HG02642 (cell line): ENCODE data around the gene SERPINB12.

Experiments used
- ATAC-seq: cut with Tn5 transposase; IDR thresholded peaks from one replicate; pipeline ENCODE4 v1.9.1; 2021; ENCODE audit warnings: mild to moderate bottlenecking; ENCODE audit not compliant: unreplicated experiment, poor library complexity

Gene SERPINB12

GRCh38 chr18:63550068-63550467 lies 7.9 kb downstream of the SERPINB12 start:
- ATAC-seq, result no peak

DNA sequence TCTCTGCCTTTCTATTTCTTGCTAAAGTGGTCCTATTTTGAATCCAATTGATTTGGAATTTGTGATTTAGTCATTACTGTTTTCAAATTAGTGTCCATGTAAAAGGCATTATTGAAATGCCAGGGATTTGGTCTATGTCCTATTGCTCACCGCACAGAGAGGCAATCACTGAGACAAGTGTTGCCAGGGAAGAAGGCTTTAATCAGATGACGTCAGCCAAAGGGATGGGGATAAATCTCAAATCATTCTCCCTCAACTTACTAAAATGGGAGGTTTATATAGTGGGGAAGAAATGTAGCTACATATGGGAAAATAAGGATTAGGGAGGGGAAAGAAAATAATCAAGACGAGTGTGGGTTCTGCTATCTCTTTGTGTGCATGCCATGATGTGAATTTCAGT lies 9.6 kb downstream of the SERPINB12 start:
- no peak for ATAC-seq

DNA sequence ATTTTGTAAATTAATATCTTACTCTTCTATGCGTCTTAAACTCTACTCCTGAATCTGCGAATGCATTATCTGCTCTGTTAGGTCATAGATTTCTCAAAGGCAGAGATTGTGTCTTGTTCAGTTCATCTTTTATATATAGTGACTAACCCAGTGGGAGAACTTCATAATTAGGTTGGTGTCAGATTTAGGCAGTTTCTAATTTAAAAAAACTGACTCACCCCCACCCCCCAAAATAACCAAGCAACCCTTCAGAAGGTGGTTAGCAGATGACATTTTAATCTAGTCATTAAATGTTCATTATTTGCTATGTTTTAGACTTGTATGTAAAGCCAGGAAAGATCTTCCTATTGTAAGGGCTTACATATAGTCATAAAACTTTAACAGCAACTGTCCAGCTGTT lies 10.4 kb downstream of the SERPINB12 start:
- no peak for ATAC-seq

GRCh38 chr18:63553081-63553480 lies 10.9 kb downstream of the SERPINB12 start:
- no peak for ATAC-seq

DNA sequence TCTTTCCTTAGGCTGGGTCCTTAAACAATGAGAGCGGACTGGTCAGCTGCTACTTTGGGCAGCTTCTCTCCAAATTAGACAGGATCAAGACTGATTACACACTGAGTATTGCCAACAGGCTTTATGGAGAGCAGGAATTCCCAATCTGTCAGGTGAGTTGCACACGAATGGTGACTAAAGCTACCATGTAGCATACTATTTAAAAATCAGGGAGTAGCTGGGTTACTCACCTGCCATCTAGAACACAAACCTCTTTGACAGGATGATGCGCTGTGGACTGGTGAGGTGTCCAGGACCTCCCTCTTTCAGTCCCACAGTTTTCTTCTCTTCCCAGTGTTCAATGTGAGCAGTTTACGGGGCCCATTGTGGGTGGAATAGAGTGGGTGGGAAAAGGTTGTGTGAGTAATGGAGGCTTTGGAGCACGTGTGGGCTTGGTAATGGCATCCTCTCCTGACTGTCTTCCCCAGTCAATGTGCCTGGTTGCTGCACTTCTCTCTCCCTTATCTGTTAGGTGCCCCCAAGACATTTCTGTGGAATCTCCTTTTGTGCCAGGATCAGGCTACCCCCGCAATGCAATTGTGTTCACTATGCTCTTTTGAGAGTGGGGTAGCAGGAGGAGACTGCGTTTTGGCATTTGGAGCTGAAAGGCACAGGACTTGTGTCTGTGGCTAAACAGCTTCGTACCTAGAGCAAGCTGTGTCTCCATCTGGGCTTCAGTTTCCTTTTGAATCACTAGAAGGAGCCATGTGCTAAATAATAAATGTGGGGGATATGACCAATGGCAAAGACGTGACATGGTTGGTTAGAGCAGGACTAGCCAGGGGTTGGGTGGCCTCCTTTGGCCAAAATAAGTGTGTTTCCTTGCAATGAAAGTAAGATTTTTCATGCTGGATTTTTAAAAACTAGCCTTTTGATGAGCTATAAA lies 17.7 kb downstream of the SERPINB12 start:
- no peak for ATAC-seq

DNA sequence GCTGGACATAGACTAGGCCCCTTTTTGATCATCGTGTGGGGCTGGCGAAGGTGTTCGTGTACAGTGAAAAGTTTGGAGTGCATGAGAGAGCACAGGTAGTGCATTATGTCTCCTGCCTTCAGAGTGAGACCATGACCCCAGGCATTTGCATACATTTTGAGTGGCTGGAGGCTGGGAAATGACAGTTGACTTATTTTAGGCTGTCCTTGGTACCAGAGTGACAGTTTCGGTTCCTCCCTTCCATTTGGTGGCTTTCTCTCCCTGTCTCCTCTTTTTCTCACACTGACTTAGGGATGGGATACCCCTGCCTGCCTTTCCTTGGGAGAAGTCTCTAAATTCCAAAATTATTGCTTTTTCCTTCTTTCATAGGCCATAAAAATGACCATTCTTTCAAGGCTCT lies 20.1 kb downstream of the SERPINB12 start:
- peak; percentile 76 for ATAC-seq

DNA sequence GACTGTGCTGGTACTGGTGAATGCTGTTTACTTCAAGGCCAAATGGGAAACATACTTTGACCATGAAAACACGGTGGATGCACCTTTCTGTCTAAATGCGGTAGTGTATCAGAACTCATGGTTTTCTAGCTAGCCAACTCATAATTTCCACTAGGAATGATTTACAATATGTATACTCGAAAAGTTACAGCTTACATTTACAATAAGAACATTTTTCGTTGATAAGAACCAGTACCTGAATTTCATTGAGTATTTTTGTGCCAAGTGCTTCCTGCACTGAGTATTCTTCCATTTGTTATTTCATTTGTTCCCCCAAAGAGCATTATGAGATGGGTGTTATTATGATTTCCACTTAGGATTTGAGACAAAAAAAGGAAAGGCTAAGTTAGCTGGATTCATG lies 21.9 kb downstream of the SERPINB12 start:
- no peak for ATAC-seq

- ATAC-seq, result no peak
These were observed 22.4 kb downstream of the SERPINB12 start for GRCh38 chr18:63564561-63564960.

GRCh38 chr18:63567276-63567675 lies 25.1 kb downstream of the SERPINB12 start:
- no peak for ATAC-seq

GRCh38 chr18:63567825-63568224 lies 25.7 kb downstream of the SERPINB12 start:
- ATAC-seq, result no peak

- ATAC-seq, result no peak
These were observed 28.6 kb downstream of the SERPINB12 start for GRCh38 chr18:63570721-63571120.

- no peak for ATAC-seq
These were observed 33.5 kb downstream of the SERPINB12 start for GRCh38 chr18:63575681-63576080.

DNA sequence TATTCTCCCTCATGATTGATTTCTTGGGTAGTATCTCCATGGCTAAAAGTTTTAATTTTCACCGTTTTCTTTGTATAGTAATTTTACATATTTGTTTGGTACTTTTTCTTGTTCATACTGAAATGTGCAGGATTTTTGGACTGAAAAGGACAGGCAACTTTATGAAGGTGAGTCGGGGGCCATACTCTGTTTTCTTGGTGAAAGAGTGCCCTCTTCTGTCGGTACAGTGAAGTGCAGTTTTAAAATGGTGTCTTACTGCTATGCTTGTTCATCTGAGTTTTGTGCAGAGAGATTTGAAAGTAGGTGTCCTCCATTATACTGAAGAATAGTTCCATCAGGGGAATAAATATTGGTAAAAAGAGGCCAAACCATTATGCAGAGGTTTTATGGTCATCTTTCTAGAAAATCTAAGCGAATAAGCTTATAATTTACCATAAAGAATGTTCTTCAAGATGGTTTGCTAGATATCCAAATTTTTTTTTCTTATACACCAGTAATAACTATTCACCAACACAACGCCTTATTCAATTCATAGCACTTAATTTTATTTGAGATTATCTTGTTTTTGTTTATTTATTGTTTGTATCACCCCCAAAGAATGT lies 36.3 kb downstream of the SERPINB12 start:
- ATAC-seq, result peak; percentile 50

- no peak for ATAC-seq
These were observed 37.4 kb downstream of the SERPINB12 start for GRCh38 chr18:63579616-63580015.

DNA sequence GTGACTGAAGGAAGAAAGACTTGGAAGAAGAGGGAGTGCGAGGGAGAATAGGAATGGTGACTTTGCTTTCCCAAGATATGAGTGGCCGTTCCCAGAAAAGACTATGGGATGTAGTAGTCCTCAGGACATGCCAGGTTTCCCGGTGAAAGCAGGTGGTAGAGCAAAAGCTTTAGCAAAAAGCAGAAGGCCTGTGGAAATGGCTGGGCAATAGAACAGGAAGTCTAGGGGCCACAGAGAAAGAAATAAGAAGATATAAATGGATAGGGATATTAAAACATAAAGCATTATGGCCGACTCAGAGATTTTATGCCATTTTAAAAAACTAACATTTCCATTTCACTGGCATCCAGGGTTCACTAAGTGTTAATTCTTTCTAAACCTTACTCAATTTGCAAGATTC lies 43.8 kb downstream of the SERPINB12 start:
- no peak for ATAC-seq

- ATAC-seq, result no peak
These were observed 44.3 kb downstream of the SERPINB12 start for GRCh38 chr18:63586431-63586830.

DNA sequence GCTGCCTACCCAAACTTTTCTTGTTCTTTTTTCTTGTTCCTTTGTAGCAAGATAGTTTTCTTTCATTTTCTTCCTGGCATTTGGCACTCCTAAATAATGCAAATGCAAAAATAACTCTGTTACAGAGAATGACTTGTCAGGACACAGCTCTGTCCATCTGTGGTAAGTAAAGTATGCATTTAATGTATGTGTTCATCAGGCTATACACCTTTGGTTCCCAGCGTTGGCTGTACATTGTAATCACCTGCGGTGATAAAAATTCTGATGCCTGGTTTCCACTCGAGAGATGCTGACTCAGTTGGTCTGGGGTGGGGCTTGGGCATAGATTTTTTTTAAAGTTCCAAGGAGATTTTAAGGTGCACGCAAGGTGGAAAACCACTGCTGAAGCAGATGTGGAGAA lies 44.8 kb downstream of the SERPINB12 start, which contains the start of gene SERPINB13:
SERPINB13 (plus strand) TSS at position 378 of the 400 bp plus-strand sequence. CDS start 1,325 bp downstream, outside the sequence.
- ATAC-seq, result no peak

DNA sequence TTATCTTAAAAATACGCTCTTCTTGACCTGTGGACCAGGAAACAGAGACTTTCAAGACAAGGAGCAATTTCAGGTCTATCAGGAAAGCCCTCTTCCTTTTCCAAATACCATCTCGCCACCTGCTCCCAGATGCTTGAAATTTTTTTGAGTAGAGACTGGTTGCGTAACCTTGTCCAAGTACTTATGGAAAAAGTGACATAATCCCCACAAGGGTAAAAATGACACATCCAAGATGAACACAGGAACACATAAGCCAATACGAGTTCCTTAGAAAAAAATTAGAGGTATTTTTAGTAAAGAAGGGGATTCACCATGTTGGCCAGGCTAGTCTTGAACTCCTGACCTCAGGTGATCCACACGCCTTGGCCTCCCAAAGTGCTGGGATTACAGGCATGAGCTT lies 46.7 kb downstream of the SERPINB12 start:
- no peak for ATAC-seq

- ATAC-seq, result no peak
These were observed 48.2 kb downstream of the SERPINB12 start for GRCh38 chr18:63590373-63590772.

- no peak for ATAC-seq
These were observed 49.0 kb downstream of the SERPINB12 start for GRCh38 chr18:63590966-63591695.

GRCh38 chr18:63591725-63592124 lies 49.6 kb downstream of the SERPINB12 start:
- ATAC-seq, result no peak
